HepG2 (cell line): ENCODE measurements around the gene ATP4A. TPM values are rescaled to one million over a fixed set of nuclear protein-coding genes. Genes with fewer than 3 reads are reported as not detected.

Experiments
- ATAC-seq: fragments of 200-7000 bp; cut with Tn5 transposase; 3 replicates; pipeline ENCODE4 v1.9.1; 2020; ENCODE audit warnings: mild to moderate bottlenecking, moderate library complexity
- BruUV-seq: library from RNA; stranded (reverse); fragments of 400-500 nt; replicated peaks from 2 replicates; lab custom pipeline; 2021; lab: Mats Ljungman, UMichigan
- CTCF ChIA-PET: fragments of 300-600 bp; formaldehyde crosslinking; extraction: SDS; loops from one replicate; lab custom pipeline; 2021; ENCODE audit warnings: low total read pairs, inconsistent platforms, low intra/inter-chr PET ratio; lab: Yijun Ruan, JAX
- POLR2A ChIA-PET: fragments of 350-600 bp; sonication (Branson Sonifier 250); formaldehyde crosslinking; loops from one replicate; lab custom pipeline; 2020; ENCODE audit warnings: antibody characterized with exemption, inconsistent platforms; lab: Yijun Ruan, JAX
- DNase-seq: peaks from one replicate; pipeline ENCODE4 v3.0.0-alpha.2; 2015; ENCODE audit warnings: low spot score
- FAIRE-seq: peaks from 3 replicates; lab custom pipeline; 2011; peaks lifted over from hg19 to GRCh38; lab: Jason Lieb, UNC
- H2AFZ ChIP-seq: one replicate; pipeline ENCODE4 v1.6.1; 2011; ENCODE audit warnings: low read length, inconsistent platforms
- H3K27ac ChIP-seq: fragments of 300-600 bp; 3 replicates; pipeline ENCODE4 v1.8.0; 2011; ENCODE audit warnings: mixed run types, mild to moderate bottlenecking, mixed read lengths, low read length, inconsistent platforms; ENCODE audit not compliant: insufficient read depth; ENCODE audit errors: extremely low read length
- H3K27me3 ChIP-seq, 2 experiments: fragments of 200-600 bp in 1 of 2; 2 replicates in 1 of 2; 3 replicates in 1 of 2; pipeline versions ENCODE4 v1.6.0 to v1.8.0; 2011; ENCODE audit warnings: low read length in 2 of 2, mild to moderate bottlenecking in 2 of 2, moderate library complexity in 2 of 2, inconsistent platforms in 1 of 2; ENCODE audit not compliant: insufficient read depth in 2 of 2, control insufficient read depth in 1 of 2
- H3K36me3 ChIP-seq, 2 experiments: fragments of 200-600 bp in 1 of 2; replicated peaks in 1 of 2; 2 replicates in 1 of 2; 3 replicates in 1 of 2; pipeline versions ENCODE4 v1.5.1 to v1.8.0; 2011; ENCODE audit warnings: low read length in 2 of 2, inconsistent platforms in 1 of 2; ENCODE audit not compliant: insufficient read depth in 2 of 2, control insufficient read depth in 1 of 2
- H3K4me1 ChIP-seq: 2 replicates; pipeline ENCODE4 v1.5.1; 2012; ENCODE audit warnings: low read length, inconsistent platforms; ENCODE audit not compliant: insufficient read depth
- H3K4me2 ChIP-seq: 2 replicates; pipeline ENCODE4 v1.6.0; 2011; ENCODE audit warnings: low read depth, low read length, inconsistent platforms
- H3K4me3 ChIP-seq, 3 experiments: fragments of 200-600 bp in 1 of 3; sonication (generic), shearing (Covaris generic) in 1 of 3; replicated peaks in 1 of 3; 2 replicates each; pipeline ENCODE4 v1.5.1; 2011 to 2016; ENCODE audit warnings: low read length in 3 of 3, inconsistent platforms in 2 of 3, low read depth in 2 of 3, mild to moderate bottlenecking in 2 of 3, control low read depth in 1 of 3, mixed read lengths in 1 of 3; ENCODE audit not compliant: insufficient read depth in 1 of 3
- H3K79me2 ChIP-seq: one replicate; pipeline ENCODE4 v1.6.1; 2011; ENCODE audit warnings: low read length, inconsistent platforms; ENCODE audit not compliant: insufficient read depth
- H3K9ac ChIP-seq: 2 replicates; pipeline ENCODE4 v1.6.0; 2011; ENCODE audit warnings: mild to moderate bottlenecking, low read depth, low read length, inconsistent platforms; ENCODE audit not compliant: insufficient read depth
- H3K9me3 ChIP-seq: 2 replicates; pipeline ENCODE4 v1.5.1; 2012; ENCODE audit warnings: mild to moderate bottlenecking, low read length
- H4K20me1 ChIP-seq: 2 replicates; pipeline ENCODE4 v1.6.0; 2011; ENCODE audit warnings: inconsistent platforms, mild to moderate bottlenecking, low read length, moderate library complexity; ENCODE audit not compliant: insufficient read depth
- ARHGAP35 ChIP-seq: sonication (generic); formaldehyde crosslinking; IDR thresholded peaks from 2 replicates; pipeline ENCODE4 v1.9.0; 2022; ENCODE audit warnings: mild to moderate bottlenecking, inconsistent platforms, moderate library complexity, missing genetic modification reagents, borderline replicate concordance
- ATM ChIP-seq: fragments of 450-650 bp; IDR thresholded peaks from 2 replicates; pipeline ENCODE4 v1.7.1; 2017; ENCODE audit warnings: mild to moderate bottlenecking, borderline replicate concordance
- MAFF ChIP-seq: IDR thresholded peaks from 2 replicates; pipeline ENCODE4 v1.6.1; 2011; ENCODE audit warnings: low read depth, low read length, improper control_type of control experiment
- MIER3 ChIP-seq: IDR thresholded peaks from 2 replicates; pipeline ENCODE4 v1.6.1; 2016; ENCODE audit warnings: missing compliant biosample characterization, borderline replicate concordance
- MTA1 ChIP-seq: sonication (generic); formaldehyde crosslinking; IDR thresholded peaks from 2 replicates; pipeline ENCODE4 v1.4.0; 2020; ENCODE audit warnings: missing genetic modification reagents, mild to moderate bottlenecking, borderline replicate concordance
- NFE2L2 ChIP-seq: fragments of 150-350 bp; IDR thresholded peaks from 2 replicates; pipeline ENCODE4 v1.6.1; 2014; ENCODE audit warnings: low read length
- NR2F1 ChIP-seq, 2 experiments: fragments of 450-650 bp in 1 of 2; formaldehyde crosslinking in 1 of 2; IDR thresholded peaks; 2 replicates each; pipeline versions ENCODE4 v1.5.0 to v1.6.1; 2016 to 2020; ENCODE audit warnings: mild to moderate bottlenecking in 1 of 2, missing compliant biosample characterization in 1 of 2, missing genetic modification reagents in 1 of 2, moderate library complexity in 1 of 2
- RFX5 ChIP-seq: IDR thresholded peaks from 2 replicates; pipeline ENCODE4 v1.6.1; 2011; ENCODE audit warnings: low read depth, low read length, improper control_type of control experiment
- SOX13 ChIP-seq, 3 experiments: fragments of 450-650 bp in 1 of 3; sonication (generic) in 1 of 3; formaldehyde crosslinking in 1 of 3; IDR thresholded peaks in 2 of 3; conservative IDR thresholded peaks in 1 of 3; 2 replicates each; pipeline versions ENCODE4 v1.5.0 to v1.6.1; 2016 to 2020; ENCODE audit warnings: antibody characterized with exemption in 1 of 3, mild to moderate bottlenecking in 1 of 3, missing compliant biosample characterization in 1 of 3, missing genetic modification reagents in 1 of 3, moderate library complexity in 1 of 3
- SP1 ChIP-seq, 2 experiments: fragments of 450-650 bp in 1 of 2; sonication (generic) in 1 of 2; formaldehyde crosslinking in 1 of 2; IDR thresholded peaks; 2 replicates each; pipeline versions ENCODE4 v1.4.0 to v1.6.1; 2016 to 2020; ENCODE audit warnings: missing genetic modification reagents in 1 of 2
- TBP ChIP-seq: sonication (generic); formaldehyde crosslinking; IDR thresholded peaks from 2 replicates; pipeline ENCODE4 v1.5.0; 2020; ENCODE audit warnings: missing genetic modification reagents
- TEAD3 ChIP-seq: optimal IDR thresholded peaks from 2 replicates; pipeline ENCODE3; 2016; ENCODE audit warnings: borderline replicate concordance
- TEF ChIP-seq: sonication (generic); formaldehyde crosslinking; IDR thresholded peaks from 2 replicates; pipeline ENCODE4 v1.5.0; 2020; ENCODE audit warnings: missing genetic modification reagents
- ZBTB1 ChIP-seq: sonication (generic); formaldehyde crosslinking; IDR thresholded peaks from 2 replicates; pipeline ENCODE4 v1.4.0; 2020; ENCODE audit warnings: missing genetic modification reagents, borderline replicate concordance
- ZFP1 ChIP-seq: IDR thresholded peaks from 2 replicates; pipeline ENCODE4 v1.6.1; 2016
- ZNF235 ChIP-seq: sonication (generic); formaldehyde crosslinking; IDR thresholded peaks from 2 replicates; pipeline ENCODE4 v1.8.1; 2023; ENCODE audit warnings: mild to moderate bottlenecking, missing genetic modification reagents, borderline replicate concordance
- ZNF563 ChIP-seq: sonication (generic); formaldehyde crosslinking; IDR thresholded peaks from 2 replicates; pipeline ENCODE4 v1.8.0; 2022; ENCODE audit warnings: mild to moderate bottlenecking, moderate library complexity, missing genetic modification reagents
- ZNF777 ChIP-seq: sonication (generic); formaldehyde crosslinking; IDR thresholded peaks from 2 replicates; pipeline ENCODE4 v1.4.0; 2020; ENCODE audit warnings: missing genetic modification reagents
- WGBS: methylation state at CpG from one replicate; pipeline ENCODE4 v1.1.6; 2017; ENCODE audit warnings: low lambda C conversion rate; 5-methylcytosine and 5-hydroxymethylcytosine counted together
- in situ Hi-C: cut with HindIII; loops from 2 replicates; pipeline ENCODE4 v1.10.0; 2017; ENCODE audit warnings: low pct_unique_long_range_greater_than_20kb; ENCODE audit not compliant: extremely low pct_ligation_motif_present
- intact Hi-C: fragments of 100-400 bp; cut with micrococcal nuclease; formaldehyde crosslinking; loops from one replicate; pipeline ENCODE4 v1.10.0; 2022; ENCODE audit not compliant: unreplicated experiment
- polyA plus RNA-seq, 8 experiments: library from polyadenylated mRNA; depleted of rRNA in 3 of 8; stranded (reverse) in 7 of 8; unstranded in 1 of 8; fragments of >200 nt; fragmentation: Illumina TruSeq in 4 of 8; extraction: Trizol in 4 of 8; gene quantifications; 2 replicates each; pipeline versions ENCODE4 v1.2.1 to v1.2.3, GENCODE V29; 2011 to 2016; ENCODE audit warnings: low read depth in 4 of 8, missing spikeins in 1 of 8, mixed read lengths in 1 of 8; ENCODE audit not compliant: insufficient read depth in 1 of 8
- total RNA-seq, 5 experiments: library from RNA; depleted of rRNA; stranded (reverse); fragments of >200 nt; fragmentation: Illumina TruSeq; extraction: Trizol; gene quantifications; 2 replicates each; pipeline ENCODE4 v1.2.3, GENCODE V29; 2016; ENCODE audit warnings: low read depth in 1 of 5

The ATP4A gene
- total and polyA plus RNA-seq, 2 of the 13 experiments (the other 11 are each of a cell fraction or from before 2014, with no cell fraction given), result 0.08 to 0.11 TPM

GRCh38 chr19:35512831-35513627, 50.4 kb downstream of the ATP4A start:
- H3K4me3 ChIP-seq, result no peak overlapping the region
- ATAC-seq, result no peak
- TF ChIP-seq TEAD3 (CRISPR knock-in tag), result no peak
- no peak overlapping the region for H2AFZ ChIP-seq
- DNase-seq, result no peak
- H3K4me1 ChIP-seq, result peaks cover 35% of the 10 kb centered on the region
- H3K9ac ChIP-seq, result no peak overlapping the region
- no peaks in the 10 kb centered on the region for H3K36me3 ChIP-seq
- no peaks in the 10 kb centered on the region for H3K79me2 ChIP-seq
- H3K27ac ChIP-seq, result no peak overlapping the region
- no TSS peak for BruUV-seq
- 69% methylated on average over 13 of the region's 15 CpGs for WGBS
- POLR2A ChIA-PET, result interaction anchor here (1.2 kb wide), 1 partner anchor 26 kb away, joined by 5 read pairs; no protein-coding TSS in a partner anchor
- in situ Hi-C loops (no loop called here), intact Hi-C loops (no loop called here)
- FAIRE-seq, result no peak
- CTCF ChIA-PET, result no interaction called here
- H4K20me1 ChIP-seq, result no peaks in the 10 kb centered on the region
- H3K4me2 ChIP-seq, result peak overlapping the region; percentile 74
- H3K9me3 ChIP-seq, result no peaks in the 10 kb centered on the region
- peaks cover 1 to 29% of the 10 kb centered on the region in 2 experiments; a peak in 3 of 5 replicates for H3K27me3 ChIP-seq

- peaks cover 1 to 28% of the 10 kb centered on the region in 2 experiments; a peak in 2 of 5 replicates for H3K27me3 ChIP-seq
- H3K79me2 ChIP-seq, result no peaks in the 10 kb centered on the region
- POLR2A ChIA-PET, result interaction anchor here (1.4 kb wide), 1 partner anchor 36 kb away, joined by 4 read pairs; no protein-coding TSS in a partner anchor
- no TSS peak for BruUV-seq
- no peak for DNase-seq
- H4K20me1 ChIP-seq, result no peaks in the 10 kb centered on the region
- H3K36me3 ChIP-seq, result no peaks in the 10 kb centered on the region; a peak in 1 of 5 replicates
- no peak overlapping the region for H3K4me3 ChIP-seq
- intact Hi-C loops (no loop called here), in situ Hi-C loops (no loop called here)
- no peak overlapping the region for H3K4me2 ChIP-seq
- no peak for FAIRE-seq
- CTCF ChIA-PET, result interaction anchor here (1.4 kb wide), 1 partner anchor 38 kb away, joined by 5 read pairs; no protein-coding TSS in a partner anchor
- H3K9ac ChIP-seq, result no peak overlapping the region
- no peak overlapping the region for H3K27ac ChIP-seq
- H3K4me1 ChIP-seq, result peaks cover 44% of the 10 kb centered on the region
- no peaks in the 10 kb centered on the region for H3K9me3 ChIP-seq
- no peak overlapping the region for H2AFZ ChIP-seq
- no peak for ATAC-seq
- 0% methylated on average over 1 of the region's 7 CpGs for WGBS
- no peak for TF ChIP-seq ZBTB1 (CRISPR knock-in tag)
- TF ChIP-seq ZNF777 (CRISPR knock-in tag), result no peak
- no peak for TF ChIP-seq MAFF
- no peak for TF ChIP-seq NFE2L2
- no peak for TF ChIP-seq SP1 (IDR thresholded peaks at IDR 0.05)
- TF ChIP-seq SP1 (CRISPR knock-in tag; IDR thresholded peaks at IDR 0.05), result no peak
- TF ChIP-seq ZFP1 (CRISPR knock-in tag), result no peak
- TF ChIP-seq NR2F1 (CRISPR knock-in tag; IDR thresholded peaks at IDR 0.05), result no peak
- TF ChIP-seq ZNF563 (CRISPR knock-in tag), result no peak
- no peak for TF ChIP-seq ZNF235
- no peak for TF ChIP-seq MIER3 (CRISPR knock-in tag)
- no peak for TF ChIP-seq TBP (CRISPR knock-in tag)
- no peak for TF ChIP-seq ARHGAP35
- TF ChIP-seq TEF (CRISPR knock-in tag), result no peak
- TF ChIP-seq ATM, result no peak
- TF ChIP-seq RFX5, result no peak
- no peak for TF ChIP-seq MTA1 (CRISPR knock-in tag)
- TF ChIP-seq SOX13 (IDR thresholded peaks at IDR 0.05), result no peak
- TF ChIP-seq SOX13 (CRISPR knock-in tag; conservative IDR thresholded peaks at IDR 0.05 in 1 of 2, IDR thresholded peaks at IDR 0.05 in 1 of 2), result no peak
Measured at GRCh38 chr19:35511337-35511736, 52.1 kb downstream of the ATP4A start.
